ENCODE data around the gene IL17RE.
"Not testable (repeated sequence)": the region's sequence is repeated elsewhere in the genome, so short reads cannot be mapped to it uniquely, and the experiment has no call there.

IL17RE gene

DNA sequence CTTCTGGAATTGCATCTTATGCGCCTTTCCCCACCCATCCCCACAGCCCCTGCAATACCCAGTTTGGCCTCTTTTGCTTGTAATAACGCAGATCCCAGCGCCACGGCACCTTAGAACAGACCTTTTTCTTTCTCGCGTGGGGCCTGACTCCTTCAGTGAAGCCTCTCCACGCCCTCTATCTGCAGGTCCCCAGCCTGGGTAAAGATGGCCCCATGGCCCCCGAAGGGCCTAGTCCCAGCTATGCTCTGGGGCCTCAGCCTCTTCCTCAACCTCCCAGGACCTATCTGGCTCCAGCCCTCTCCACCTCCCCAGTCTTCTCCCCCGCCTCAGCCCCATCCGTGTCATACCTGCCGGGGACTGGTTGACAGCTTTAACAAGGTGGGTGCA is 31.6 kb downstream of the IL17RE start:
- DNase-seq: peak in 3 of 4 experiments; percentile 22 to 41 (median 37)

GRCh38 chr3:9934993-9935392 is 32.3 kb downstream of the IL17RE start:
- no peak for DNase-seq

DNA sequence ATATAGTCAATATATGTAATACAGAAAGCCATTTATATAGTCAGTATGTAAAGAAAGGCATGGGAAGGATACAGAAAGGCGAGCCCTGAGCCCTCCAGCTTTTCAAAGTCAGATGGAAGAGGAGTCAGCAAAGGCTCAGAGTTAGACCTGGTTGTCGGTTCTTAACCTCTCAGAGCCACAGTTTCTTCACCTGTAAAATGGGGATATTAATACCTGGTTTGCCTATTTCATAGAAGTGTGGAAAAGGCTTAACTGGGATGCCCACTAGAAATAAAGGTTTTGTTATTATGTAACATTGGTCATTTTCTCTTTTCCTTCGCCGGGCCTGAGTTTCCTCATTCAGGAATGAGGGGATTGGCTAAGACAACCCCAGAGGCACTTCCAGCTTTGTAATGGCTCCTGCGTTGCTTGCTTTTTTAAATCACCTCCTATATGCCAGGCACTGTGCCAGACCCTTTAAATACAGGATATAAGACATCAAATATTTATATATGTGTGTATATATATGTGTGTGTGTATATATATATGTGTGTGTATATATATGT is 33.4 kb downstream of the IL17RE start:
- peak in 3 of 4 experiments; percentile 45 to 50 (median 46) for DNase-seq

- DNase-seq: no peak
Observed at GRCh38 chr3:9937486-9938238, 35.0 kb downstream of the IL17RE start.

DNA sequence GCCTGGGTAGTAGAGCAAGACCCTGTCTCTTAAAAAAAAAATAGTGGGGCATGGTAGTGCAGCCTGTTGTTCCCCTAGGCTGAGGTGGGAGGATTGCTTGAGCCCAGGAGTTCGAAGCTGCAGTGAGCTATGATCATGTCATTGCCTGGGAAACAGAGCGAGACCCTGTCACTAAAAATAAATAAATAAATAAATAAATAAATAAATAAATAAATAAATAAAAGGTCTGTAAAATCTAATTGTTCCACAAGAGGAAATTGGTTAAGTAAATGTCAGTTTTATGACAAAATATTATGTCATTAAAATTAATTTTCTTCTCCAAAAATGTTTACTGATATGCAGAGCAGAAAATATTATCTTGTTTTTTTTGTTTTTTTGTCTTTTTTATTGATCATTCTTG is 36.3 kb downstream of the IL17RE start:
- no peak for DNase-seq

- not testable (repeated sequence) for DNase-seq
Observed at GRCh38 chr3:9939906-9940305, 37.3 kb downstream of the IL17RE start.

DNA sequence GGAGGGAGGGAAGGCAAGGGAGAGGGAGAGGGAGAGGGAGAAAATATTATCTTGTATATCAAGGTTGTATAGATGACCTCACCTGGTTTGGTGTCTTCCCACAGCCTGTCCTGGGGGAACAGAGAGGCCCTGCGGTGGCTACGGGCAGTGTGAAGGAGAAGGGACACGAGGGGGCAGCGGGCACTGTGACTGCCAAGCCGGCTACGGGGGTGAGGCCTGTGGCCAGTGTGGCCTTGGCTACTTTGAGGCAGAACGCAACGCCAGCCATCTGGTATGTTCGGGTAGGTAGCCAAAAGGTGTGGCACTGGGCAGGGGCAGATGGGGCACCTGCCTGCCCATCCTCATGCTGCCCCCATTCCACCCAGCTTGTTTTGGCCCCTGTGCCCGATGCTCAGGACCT is 38.1 kb downstream of the IL17RE start:
- DNase-seq: no peak

DNA sequence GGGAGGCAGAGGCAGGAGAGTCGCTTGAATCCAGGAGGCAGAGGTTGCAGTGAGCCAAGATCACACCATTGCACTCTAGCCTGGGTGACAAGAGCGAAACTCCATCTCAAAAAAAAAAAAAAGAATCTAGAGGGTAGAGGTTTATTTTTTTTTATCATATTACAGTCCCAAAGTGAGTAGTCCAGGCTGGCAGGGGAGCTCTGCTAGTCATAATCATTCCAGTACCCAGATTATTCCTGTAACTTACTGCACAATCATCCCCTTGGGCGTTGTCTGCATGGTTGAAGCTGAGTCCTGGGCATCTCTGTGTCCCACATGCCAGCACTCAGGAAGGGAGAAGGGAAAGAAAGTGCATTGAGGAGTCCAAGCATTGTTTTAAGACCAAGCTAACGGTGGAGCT is 39.5 kb downstream of the IL17RE start:
- DNase-seq: no peak

- no peak for DNase-seq
Observed at GRCh38 chr3:9942934-9943690, 40.5 kb downstream of the IL17RE start.

DNA sequence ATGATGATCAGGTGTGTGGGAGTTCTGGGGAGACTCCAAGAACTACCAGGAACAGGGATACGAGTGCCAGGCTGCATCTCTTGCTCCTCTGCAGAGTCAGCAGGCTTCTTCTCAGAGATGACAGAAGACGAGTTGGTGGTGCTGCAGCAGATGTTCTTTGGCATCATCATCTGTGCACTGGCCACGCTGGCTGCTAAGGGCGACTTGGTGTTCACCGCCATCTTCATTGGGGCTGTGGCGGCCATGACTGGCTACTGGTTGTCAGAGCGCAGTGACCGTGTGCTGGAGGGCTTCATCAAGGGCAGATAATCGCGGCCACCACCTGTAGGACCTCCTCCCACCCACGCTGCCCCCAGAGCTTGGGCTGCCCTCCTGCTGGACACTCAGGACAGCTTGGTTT is 41.6 kb downstream of the IL17RE start:
- DNase-seq: no peak

GRCh38 chr3:9945358-9945757 is 42.7 kb downstream of the IL17RE start:
- no peak for DNase-seq

- peak; percentile 93 to 94 (median 94) for DNase-seq
Observed at GRCh38 chr3:9946112-9947024, 43.7 kb downstream of the IL17RE start.

DNA sequence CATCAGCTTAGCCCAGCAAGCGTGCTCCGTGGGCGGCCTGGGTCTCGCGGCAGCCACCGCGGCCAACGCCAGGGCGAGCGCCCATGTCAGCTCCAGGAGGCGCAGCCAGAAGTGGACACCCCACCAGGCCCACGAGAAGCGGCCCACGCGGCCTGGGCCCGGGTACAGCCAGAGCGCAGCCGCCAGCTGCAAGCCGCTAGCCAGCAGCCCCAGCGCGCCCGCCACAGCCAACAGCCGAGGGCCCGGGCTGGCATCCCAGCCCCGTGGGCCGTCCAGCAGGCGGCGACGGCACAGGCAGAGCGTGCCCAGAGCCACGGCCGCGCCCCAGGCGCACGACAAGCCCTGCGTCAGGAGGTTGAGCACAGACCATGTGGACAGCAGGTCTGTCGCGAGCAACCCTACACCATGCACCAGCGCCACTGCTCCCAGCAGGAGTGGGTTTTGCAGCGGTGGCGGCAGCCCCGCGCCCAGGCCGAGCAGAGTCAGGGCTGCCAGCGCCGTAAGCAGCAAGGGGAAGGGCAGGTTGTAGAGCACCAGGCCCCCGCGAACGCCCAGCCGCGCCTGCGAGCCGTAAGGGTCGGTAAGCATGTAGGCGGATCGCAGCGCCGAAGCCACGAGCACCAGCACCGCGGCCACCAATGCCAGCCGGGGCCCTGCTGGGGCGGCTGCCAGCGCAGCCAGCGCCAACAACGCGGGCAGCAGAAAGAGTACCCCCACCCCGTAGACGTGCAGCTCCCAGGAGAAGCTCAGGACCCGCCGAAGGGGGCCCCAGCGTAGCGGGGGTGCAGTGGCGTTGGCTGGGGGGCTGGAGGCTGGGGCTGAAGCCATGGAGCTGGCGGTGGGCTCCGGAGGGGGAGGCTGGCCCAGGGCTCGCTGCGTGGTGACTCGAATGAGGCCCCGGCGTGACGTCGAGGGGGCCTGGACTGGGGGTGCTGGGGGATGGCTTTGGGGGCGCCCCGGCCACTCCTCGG is 44.7 kb downstream of the IL17RE start:
- no peak for DNase-seq

- no peak for DNase-seq
Observed at GRCh38 chr3:9948586-9948985, 45.9 kb downstream of the IL17RE start.

GRCh38 chr3:9949115-9949514 is 46.5 kb downstream of the IL17RE start:
- DNase-seq: no peak

DNA sequence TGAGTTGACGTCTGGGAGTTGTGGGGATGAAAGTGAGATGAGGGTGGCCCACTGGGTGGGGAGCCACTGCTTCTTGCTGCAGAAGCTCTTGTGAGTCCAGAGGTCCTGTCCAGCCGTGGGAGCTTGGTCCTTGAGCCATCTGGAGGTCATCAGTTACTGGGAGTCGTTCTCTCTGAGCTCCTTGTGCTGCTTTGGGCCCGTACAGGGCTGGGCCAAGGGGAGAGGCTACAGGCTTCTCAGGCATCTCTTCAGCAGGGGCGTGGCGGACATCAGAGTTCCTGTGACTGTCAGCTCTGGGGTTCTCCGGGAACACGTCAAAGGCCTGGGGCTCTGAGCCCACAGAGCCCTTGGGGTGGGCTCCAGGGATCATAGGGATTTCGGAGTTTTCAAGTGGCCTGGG is 47.0 kb downstream of the IL17RE start:
- no peak for DNase-seq

DNA sequence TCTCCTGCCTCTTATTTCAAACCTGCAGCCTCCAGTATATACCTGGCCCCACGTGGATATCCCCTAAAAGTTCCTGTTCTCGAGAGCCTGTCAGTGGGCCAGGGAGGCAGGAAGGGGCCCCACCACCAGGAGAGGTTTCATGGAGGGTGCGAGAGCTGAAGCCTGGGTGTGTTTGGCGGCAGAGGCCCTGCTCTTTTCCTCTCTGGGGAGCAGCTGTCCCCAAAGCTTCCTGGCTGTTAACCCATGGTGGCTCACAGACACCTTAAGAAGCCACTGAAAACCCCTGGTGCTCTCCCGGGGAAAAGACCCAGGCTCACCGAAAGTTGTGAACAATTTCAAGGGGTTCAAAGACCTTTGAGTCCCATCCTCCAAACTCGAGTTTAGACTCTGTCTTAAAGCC is 48.5 kb downstream of the IL17RE start:
- no peak for DNase-seq

- no peak for DNase-seq
Observed at GRCh38 chr3:9951598-9951961, 48.9 kb downstream of the IL17RE start.

GRCh38 chr3:9951962-9952805 is 49.5 kb downstream of the IL17RE start, which contains the start of gene PRRT3:
PRRT3 (minus strand) TSS chr3:9952408; CDS start chr3:9950115, 2,293 bp downstream.
- DNase-seq: peak; percentile 57 to 77 (median 72)

GRCh38 chr3:9955067-9955502 is 52.4 kb downstream of the IL17RE start:
- DNase-seq: no peak
